SHP77 (cell line): ENCODE measurements around the gene LRRC7.
"Not testable (repeated sequence)": the region's sequence is repeated elsewhere in the genome, so short reads cannot be mapped to it uniquely, and the experiment has no call there.

Source experiments
- DNase-seq, 2 experiments: peaks; one replicate each; lab custom pipeline; 2025; lab: John Stamatoyannopoulos, UW

The LRRC7 gene

DNA sequence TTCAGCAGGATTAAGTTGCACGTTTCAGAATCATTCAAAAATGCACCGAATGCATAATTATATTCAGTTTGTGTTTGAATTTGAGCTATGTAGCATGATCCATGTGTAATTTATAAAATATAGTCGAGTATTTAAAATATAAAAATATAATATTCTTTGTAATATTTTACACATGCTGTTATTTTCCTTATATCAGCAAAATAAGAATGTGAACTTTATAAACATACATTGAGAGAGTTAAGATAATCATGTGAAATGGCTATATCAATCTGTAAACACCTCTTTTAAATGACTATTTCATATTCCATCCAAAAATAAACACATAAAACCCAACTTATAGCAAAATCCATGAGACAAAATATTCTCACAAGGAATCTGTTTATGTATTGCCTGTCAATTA is 303.7 kb downstream of the LRRC7 start:
- DNase-seq, result no peak

DNA sequence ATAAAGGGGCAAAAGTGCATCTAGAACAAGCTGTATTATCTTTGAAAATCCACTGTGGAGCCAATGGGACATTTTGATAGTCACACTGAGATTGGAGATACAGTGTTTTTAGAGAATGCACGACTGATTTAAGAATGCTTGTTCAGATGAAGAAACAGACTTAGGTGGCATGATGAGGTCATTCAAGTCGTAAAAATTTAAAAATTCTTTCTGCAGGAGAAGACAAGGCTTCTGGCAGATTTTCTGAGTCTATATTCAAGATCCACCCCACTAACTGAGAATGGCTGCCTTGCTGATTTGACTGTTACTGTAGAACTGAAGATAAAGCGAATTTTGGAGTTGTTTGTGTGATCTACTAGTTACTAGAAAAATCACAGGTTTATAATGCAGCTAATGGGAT is 310.6 kb downstream of the LRRC7 start:
- DNase-seq, result no peak

DNA sequence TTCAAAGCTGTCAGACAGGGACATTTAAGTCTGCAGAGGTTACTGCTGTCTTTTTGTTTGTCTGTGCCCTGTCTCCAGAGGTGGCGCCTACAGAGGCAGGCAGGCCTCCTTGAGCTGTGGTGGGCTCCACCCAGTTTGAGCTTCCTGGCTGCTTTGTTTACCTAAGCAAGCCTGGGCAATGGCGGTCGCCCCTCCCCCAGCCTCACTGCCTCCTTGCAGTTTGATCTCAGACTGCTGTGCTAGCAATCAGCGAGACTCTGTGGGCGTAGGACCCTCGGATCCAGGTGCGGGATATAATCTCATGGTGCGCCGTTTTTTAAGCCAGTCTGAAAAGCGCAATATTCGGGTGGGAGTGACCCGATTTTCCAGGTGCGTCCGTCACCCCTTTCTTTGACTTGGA is 320.3 kb downstream of the LRRC7 start:
- not testable (repeated sequence) for DNase-seq

DNA sequence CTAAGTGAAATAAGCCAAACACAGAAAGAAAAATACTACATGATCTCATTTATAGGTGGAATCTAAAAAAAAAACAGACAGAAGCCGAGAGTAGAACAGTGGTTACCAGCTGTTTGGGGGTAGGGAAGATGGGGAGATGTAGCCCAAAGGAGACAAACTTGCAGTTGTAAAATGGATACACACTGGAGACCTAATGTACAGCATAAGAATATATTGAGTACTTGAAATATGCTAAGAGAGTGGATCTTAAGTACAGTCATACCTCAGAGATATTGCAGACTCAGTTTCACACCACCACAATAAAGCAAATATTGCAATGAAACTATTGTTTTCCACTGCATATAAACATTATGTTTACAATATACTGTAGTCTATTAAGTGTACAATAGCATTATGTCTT is 320.9 kb downstream of the LRRC7 start:
- no peak for DNase-seq

DNA sequence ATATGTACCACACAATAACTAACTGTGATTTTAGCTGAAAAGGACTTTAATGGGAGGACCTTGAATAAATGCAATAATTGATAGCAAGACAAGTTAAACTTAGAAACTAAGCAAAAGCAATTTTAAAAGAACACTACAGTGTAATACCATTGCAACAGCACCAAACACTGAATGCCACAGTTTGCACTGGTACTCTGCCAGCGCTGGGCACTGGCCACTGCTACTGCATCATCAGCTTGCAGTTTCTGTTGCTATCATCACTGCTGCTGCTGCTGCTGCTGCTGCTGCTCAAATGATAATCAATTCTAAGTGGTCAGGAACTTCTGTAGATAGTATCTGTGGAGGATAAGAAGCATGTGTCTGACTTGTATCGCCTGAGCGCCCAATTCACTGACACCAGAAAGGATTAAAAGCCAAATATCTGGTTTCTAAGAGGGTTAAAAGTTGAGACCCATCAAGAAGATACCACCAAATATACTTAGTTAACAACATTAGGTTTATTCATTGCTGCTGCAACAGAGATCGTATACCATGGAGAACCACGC is 330.8 kb downstream of the LRRC7 start:
- DNase-seq, result no peak

DNA sequence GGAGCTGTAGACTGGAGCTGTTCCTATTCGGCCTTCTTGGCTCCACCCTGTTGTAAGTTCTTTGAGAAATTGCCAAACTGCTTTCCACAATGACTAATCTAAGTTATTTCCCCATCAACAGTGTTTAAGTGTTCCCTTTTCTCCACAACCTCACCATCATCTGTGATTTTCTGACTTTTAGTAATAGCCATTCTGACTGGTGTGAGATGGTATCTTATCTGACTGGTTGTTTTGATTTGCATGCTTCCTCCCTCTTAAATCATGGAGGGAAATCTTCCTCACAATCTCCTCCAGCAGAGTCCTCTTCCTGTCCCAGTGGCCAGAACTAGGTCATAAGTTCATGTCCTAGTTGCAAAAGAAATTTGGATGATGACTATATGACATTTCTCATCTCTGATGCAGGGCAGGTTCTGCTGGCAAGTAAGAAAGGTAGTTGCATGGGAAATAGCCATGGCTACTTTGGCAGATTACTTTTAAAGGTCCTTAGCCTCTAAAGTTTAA is 343.6 kb downstream of the LRRC7 start:
- no peak for DNase-seq

DNA sequence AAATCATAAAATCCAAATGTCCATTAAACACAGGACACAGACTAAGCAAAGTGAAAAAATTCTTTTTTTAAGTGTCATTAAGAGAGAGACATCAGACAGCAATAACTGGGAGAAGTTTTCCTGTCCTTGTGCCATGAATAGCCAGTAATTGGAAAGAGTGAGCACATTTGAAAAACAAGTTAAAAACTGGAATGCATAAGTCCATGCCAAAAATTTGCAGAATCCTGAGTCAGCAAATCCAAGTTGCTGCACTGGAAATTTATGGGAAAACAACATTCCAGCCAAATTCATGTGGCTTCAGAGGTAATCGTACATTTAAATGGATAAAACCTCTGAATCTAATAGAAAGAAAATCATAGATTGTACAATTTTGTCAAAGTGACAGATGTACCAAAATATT is 346.3 kb downstream of the LRRC7 start:
- DNase-seq, result no peak

DNA sequence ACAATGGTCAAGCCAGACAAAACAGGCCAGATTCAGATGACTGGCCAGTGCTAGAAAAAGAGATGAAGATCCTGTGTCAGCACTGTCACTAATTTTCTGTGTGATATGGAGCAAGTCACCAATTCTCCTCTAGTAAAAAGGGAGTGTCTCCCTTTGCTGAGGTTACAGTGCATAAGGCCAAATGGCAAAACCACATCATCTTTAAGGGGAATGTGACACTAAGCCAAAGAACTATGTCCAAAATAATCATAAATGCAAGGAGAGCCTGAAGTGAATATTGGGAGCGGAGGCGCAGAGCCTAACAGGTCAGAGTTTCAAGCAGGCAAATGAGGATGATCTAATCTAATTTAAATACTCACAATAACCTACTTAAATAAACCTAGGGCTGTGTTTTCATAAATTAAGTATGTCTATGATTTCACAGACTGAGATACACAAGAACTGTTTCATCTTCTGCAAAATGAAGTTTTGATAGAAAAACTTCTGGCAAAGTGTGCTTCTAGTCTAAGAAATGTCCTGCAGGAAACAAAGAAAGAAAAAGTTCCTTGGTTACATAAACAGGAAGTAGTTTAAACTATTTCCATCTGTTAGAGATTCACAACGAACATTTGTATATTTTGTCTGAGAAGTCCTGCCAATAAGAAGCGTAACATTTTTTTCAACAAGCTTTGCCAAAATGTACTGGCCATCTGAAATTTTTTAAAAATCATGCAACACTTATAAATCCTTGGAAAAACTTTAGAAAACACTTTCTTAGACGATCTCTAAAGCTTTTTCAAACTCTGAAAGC is 347.4 kb downstream of the LRRC7 start:
- DNase-seq, result no peak

DNA sequence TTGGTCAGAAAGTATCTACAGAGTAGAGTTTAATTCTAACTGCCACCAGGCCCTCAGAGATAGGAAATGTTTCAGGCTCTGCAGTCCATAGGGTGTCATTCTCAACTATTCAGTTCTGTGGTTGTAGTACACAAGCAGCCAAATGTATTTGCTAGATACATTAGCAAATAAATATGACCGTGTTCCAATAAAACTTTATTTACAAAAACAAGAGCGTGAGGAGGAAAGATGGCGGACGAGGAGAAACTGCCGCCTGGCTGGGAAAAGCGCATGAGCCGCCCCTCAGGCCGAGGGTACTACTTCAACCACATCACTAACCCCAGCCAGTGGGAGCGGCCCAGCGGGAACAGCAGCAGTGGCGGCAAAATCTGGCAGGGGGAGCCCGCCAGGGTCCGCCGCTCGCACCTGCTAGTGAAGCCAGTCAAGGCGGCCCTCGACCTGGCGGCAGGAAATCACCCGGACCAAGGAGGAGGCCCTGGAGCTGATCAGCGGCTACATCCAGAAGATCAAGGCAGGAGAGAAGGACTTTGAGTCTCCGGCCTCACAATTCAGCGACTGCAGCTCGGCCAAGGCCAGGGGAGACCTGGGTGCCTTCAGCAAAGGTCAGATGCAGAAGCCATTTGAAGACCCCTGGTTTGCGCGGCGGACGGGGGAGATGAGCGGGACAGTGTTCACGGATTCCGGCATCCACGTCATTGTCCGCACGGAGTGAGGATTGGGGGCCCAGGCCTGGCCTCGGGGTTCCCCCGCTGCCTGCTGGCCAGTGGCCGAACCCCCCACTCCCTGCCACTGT is 351.6 kb downstream of the LRRC7 start:
- DNase-seq, result no peak

DNA sequence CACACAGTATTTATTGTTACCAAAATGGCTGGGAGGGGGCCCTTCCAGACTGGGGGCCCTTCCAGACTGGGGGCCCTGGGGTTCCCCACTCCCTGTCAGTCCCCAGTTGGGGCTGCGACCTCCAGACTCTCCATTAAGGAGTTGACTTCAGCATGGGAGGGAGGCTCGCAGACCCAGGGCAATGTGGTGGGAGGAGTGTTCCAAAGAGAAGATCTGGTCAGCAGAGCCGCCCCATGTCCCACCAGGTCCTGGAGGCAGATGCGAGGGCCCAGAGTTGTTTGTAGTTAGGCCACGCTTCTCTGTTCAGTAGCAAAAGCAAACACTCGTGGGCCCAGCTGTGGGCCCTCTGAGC is 352.2 kb downstream of the LRRC7 start:
- DNase-seq, result no peak

DNA sequence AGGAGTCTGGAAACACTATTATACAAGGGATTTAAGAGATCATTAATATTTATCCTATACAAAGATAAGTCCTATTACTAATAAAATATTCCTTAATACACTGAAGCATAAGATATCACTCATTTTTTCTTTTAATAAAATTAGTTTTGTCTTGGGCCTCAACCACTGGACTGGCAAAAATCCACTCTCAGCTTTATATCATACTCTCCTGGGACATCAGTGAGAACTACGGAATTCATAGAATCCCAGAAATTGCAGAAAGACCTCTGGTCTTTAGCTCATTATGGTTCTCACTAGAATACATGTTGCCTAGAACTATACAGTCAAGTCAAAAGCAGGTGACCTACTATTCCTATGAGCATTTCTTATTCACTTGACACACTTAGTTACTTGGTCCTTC is 352.7 kb downstream of the LRRC7 start:
- no peak for DNase-seq

DNA sequence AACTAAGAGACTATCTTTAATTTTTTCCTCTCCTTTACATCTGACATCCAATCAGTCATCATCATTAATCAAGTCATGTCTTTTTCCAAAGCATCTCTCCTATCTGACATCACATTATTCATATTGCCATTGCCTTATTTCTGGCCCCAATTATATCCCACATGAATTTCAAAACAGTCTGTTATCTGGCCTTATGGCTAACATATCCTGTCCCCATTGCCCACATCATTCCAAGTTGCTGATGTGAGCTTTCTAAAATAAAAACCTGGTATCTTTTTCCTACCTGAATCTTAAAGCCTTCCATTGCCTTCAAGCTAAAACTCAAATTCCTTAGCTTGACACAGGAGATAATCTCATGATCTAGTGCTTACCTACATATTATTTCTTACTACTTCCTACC is 353.8 kb downstream of the LRRC7 start:
- no peak for DNase-seq

DNA sequence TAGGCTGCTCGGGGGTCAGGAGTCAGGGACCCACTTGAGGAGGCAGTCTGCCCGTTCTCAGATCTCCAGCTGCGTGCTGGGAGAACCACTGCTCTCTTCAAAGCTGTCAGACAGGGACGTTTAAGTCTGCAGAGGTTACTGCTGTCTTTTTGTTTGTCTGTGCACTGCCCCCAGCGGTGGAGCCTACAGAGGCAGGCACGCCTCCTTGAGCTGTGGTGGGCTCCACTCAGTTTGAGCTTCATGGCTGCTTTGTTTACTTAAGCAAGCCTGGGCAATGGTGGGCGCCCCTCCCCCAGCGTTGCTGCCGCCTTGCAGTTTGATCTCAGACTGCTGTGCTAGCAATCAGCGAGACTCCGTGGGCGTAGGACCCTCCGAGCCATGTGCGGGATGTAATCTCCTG is 360.5 kb downstream of the LRRC7 start:
- DNase-seq, result not testable (repeated sequence)

DNA sequence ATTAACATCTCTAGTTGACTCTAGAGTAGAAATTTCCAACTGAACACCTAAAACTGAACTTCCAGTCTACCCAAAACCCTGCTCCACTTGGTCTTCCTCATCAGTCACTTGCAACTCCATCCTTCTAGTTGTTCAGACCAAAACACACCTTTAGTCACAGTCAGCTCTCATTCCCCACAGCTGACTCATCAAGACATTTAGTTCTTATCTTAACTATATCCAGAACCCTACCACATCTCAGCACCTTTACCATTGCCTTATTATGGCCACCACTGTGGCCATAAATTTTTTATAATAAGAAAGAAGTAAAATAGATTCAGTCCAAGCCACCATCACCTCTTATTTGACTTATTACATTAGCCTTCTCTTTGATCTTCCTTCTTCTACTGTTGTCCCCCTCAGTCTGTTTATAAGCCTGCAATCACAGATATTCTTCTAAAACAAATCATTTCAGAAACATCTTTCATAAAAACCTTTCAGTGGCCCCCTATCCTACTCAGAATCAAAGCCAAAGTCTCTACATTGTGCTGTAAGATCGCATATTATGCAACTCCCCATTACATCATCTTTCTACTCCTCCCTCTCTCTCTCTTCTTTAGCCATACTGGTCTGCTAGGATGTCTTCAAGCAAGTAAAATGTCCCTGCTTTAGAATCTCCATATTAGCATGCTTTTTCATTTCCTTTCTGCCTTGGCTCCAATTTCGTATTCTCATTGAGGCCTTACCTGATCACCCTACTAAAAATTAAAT is 361.8 kb downstream of the LRRC7 start:
- DNase-seq, result no peak

DNA sequence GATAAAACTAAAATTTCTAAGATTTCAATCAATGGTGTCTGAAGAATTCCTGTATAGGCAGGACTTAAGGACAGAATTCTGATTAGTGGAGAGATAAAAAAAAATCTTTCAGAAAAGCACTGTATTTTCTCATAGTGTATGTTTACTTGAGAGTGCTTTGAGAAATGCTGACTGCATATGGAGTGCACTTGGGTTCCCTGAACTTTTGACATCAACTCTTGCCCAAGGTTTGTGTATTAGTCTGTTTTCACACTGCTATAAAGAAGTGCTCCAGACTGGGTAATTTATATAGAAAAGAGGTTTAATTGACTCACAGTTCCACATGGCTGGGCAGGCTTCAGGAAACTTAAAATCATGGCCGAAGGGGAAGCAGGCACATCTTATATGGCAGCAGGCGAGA is 362.7 kb downstream of the LRRC7 start:
- DNase-seq, result no peak

DNA sequence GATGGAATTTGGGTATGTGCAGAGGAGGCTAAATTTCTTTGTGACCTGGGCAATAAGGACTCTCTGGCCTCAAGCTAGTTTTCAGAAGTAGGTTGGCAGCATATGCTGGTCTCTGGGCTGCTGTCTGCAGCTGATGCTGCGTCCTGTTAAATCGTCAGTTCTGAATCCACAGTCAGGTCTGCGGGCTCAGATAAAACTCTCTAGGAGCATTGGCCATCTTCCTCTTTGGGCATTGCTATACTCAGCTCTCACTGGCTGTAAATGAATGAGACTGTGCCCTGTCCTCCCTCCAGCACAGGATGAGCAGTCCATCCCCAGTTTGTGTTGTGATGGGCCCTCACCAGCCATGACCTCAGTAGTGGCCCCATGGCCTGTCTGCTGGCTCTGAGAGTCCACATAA is 365.0 kb downstream of the LRRC7 start:
- no peak for DNase-seq

DNA sequence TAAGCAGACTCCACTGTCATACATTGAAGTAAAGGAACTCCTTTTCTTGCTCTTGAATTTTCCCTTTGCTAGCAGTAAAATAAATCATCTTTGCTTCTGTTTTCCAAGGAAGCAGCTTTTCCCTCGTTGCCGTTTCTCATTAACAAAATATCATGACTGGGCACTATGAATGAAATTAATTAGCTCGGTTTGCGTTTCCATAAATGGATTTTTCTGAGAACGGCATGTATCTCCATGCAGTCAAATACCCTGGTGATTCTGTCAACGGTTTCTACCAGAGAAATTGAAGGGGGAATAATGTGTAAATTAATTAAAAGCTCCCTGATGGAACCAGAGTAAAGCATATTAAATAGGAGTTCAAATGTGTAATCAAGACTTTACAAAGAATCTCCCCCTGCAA is 372.5 kb downstream of the LRRC7 start:
- no peak for DNase-seq

DNA sequence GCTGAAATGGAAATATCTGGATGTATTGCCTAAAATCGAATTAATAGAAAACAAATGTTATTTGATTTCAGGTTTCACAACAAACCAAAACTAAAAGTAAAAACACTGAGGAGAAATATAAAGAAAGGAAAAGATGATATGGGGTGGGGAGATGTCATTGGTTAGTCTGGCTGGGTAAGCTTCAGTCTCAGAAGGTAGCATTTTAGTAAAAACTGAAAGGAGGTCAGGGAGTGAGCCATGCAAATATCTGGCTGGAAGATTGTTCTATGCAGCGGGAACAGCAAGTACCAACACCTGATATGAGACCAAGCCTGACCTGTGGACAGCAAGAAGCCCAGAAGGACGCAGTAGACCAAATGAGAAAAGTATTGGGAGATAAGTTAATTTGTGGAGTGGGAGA is 373.1 kb downstream of the LRRC7 start:
- no peak for DNase-seq

DNA sequence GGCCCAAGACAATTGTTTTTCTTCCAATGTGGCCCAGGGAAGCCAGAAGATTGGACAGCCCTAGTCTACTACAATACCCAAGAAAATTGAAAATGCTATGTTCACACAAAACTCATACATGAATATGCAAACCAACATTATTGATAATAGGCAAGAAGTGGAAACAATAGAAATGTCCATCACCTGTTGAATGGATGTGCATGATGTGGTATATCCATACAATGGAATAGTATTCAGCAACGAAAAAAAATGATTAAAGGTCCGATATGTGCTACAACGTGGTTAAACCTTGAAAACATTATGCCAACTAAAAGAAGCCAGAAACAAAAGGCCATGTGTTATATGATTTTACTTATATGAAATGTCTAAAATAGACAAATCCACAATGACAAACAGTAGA is 375.3 kb downstream of the LRRC7 start:
- no peak for DNase-seq

DNA sequence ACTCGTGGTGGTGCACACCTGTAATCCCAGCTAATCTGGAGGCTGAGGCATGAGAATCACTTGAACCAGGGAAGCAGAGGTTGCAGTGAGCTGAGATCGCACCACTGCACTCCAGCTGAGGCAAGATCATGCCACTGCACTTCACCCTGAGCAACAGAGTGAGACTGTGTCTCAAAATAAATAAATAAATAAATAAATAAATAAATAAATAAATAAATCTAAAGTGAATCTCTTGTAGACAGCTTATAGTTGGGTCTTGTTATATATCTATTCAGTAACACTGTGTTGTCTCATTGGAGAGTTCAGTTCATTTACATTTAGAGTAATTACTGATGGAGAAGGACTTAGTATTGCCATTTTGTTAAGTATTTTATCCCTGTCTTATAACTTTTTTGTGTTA is 379.2 kb downstream of the LRRC7 start:
- DNase-seq, result no peak

DNA sequence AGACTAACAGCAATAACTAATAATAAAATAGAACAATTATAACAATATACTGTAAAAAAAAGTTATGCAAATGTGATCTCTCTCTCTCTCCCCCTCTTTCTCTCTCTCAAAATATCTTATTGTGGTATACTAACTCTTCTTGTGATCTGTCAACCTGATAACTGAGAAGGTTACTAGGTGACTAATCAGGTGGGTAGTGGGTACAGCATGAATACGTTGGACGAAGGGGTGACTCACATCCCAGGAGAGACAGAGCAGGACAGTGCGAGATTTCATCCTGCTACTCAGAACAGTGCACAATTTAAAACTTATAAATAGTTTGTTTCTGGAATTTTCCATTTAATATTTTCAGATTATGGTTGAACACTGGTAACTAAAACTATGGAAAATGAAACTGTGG is 380.1 kb downstream of the LRRC7 start:
- no peak for DNase-seq

DNA sequence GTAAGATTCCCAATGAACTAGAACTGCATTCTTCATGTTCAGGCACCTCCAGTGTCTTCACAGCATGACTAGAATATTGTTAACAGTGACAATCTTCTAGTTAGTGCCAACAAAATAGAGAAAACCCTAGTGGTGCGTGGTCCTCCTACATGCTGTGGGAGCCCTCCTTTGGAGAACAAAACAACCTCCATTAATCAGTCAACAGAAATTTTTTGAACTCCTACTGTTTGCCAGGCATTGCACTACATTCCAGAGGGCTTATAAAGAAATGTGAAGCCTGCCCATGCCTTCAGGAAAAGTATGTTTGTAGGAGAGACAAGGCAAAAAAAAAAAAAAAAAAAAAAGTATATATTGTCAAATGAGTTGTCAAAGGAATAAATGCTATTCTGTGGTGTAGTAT is 385.0 kb downstream of the LRRC7 start:
- DNase-seq, result no peak

DNA sequence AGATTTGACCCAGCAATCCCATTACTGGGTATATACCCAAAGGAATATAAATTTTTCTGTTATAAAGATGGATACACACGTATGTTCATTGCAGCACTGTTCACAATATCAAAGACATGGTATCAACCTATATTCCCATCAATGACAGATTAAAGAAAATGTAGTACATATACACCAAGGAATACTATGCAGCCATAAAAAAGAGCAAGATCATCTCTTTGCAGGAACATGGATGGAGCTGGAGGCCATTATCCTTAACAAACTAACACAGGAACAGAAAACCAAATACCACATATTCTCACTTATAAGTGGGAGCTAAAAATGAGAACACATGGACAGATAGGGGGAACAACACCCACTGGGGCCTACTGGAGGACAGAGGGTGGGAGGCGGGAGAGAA is 394.7 kb downstream of the LRRC7 start:
- DNase-seq, result not testable (repeated sequence)
